Natural killer cell treated with Interleukin-12 subunit alpha and Interleukin-12 subunit beta and Interleukin-15 and Interleukin-18, amount 100 ng/mL, for 72 hours (primary cell): ENCODE results near the gene IGFL4. TPM values are rescaled to one million over a fixed set of nuclear protein-coding genes. Genes with fewer than 3 reads are reported as not detected.

Experiments used
- ATAC-seq, 2 donors: fragments of 150-1000 bp; cut with Tn5 transposase in 1 of 2; sonication (Bioruptor Pico), chemical (Tn5 transposase) in 1 of 2; 2 replicates each; pipeline ENCODE4 v1.10.0; 2021
- DNase-seq: peaks from one replicate; pipeline ENCODE4 v3.0.0; 2022; ENCODE audit warnings: low spot score
- H3K27ac Mint-ChIP-seq, 2 donors: 1 replicate in 1 of 2; 2 replicates in 1 of 2; pipeline ENCODE4 v1.8.0; 2022; ENCODE audit warnings: mixed read lengths in 2 of 2, mild to moderate bottlenecking in 1 of 2, moderate library complexity in 1 of 2
- H3K27me3 Mint-ChIP-seq, 2 donors: 1 replicate in 1 of 2; 2 replicates in 1 of 2; pipeline ENCODE4 v1.8.0; 2022; ENCODE audit warnings: mixed read lengths in 2 of 2
- H3K36me3 Mint-ChIP-seq: one replicate; pipeline ENCODE4 v1.8.0; 2022; ENCODE audit warnings: mixed read lengths
- H3K4me1 Mint-ChIP-seq, 2 donors: 1 replicate in 1 of 2; 2 replicates in 1 of 2; pipeline ENCODE4 v1.8.0; 2022; ENCODE audit warnings: low read depth in 2 of 2, mixed read lengths in 2 of 2, mild to moderate bottlenecking in 1 of 2
- H3K4me3 Mint-ChIP-seq: one replicate; pipeline ENCODE4 v1.8.0; 2022; ENCODE audit warnings: mixed read lengths
- H3K9me3 Mint-ChIP-seq: 2 replicates; pipeline ENCODE4 v1.8.0; 2022; ENCODE audit warnings: mixed read lengths
- total RNA-seq, 2 donors: library from RNA; stranded (reverse); gene quantifications; one replicate each; pipeline ENCODE4 v1.2.3, GENCODE V29; 2022

Gene IGFL4
- total RNA-seq, 2 donors from 2014 or later, result not detected

- Mint-ChIP-seq H3K27ac (no peak within 1 kb of the TSS), H3K4me3 (no peak within 1 kb of the TSS), H3K4me1 (peaks cover 10 to 13% of the 10 kb centered on the region in 2 donors), H3K27me3 (peaks cover 22 to 37% of the 10 kb centered on the region in 2 donors), H3K9me3 (no peaks in the 10 kb centered on the region), H3K36me3 (no peaks in the 10 kb centered on the region)
- DNase-seq, result no peak
- peak in 1 of 2 donors; percentile 21 for ATAC-seq
Measured at GRCh38 chr19:46022431-46023310, 18.1 kb downstream of the IGFL4 start, which contains the start of gene PGLYRP1. Gene PGLYRP1, minus strand, starts transcription at chr19:46023053. Its CDS starts 32 bp downstream, at chr19:46023021.

- Mint-ChIP-seq H3K4me1 (peaks cover 10 to 13% of the 10 kb centered on the region in 2 donors), H3K27ac (no peak overlapping the region), H3K4me3 (no peak overlapping the region), H3K36me3 (no peaks in the 10 kb centered on the region), H3K27me3 (peaks cover 22 to 36% of the 10 kb centered on the region in 2 donors), H3K9me3 (no peaks in the 10 kb centered on the region)
- DNase-seq, result no peak
- no peak for ATAC-seq
Measured at GRCh38 chr19:46022061-46022430, 18.8 kb downstream of the IGFL4 start.

- no peak for ATAC-seq
- Mint-ChIP-seq H3K4me3 (no peak overlapping the region), H3K27ac (no peak overlapping the region), H3K9me3 (no peaks in the 10 kb centered on the region), H3K4me1 (peaks cover 6 to 10% of the 10 kb centered on the region in 2 donors), H3K36me3 (no peaks in the 10 kb centered on the region), H3K27me3 (peaks cover 18 to 32% of the 10 kb centered on the region in 2 donors)
- DNase-seq, result no peak
Measured at GRCh38 chr19:46021531-46022041, 19.2 kb downstream of the IGFL4 start.

- H3K4me3 Mint-ChIP-seq, result no peak overlapping the region
- no peak overlapping the region for H3K27ac Mint-ChIP-seq
- no peaks in the 10 kb centered on the region for H3K9me3 Mint-ChIP-seq
- peaks cover 11 to 31% of the 10 kb centered on the region in 2 donors for H3K27me3 Mint-ChIP-seq
- ATAC-seq, result no peak
- H3K4me1 Mint-ChIP-seq, result peaks cover 7 to 8% of the 10 kb centered on the region in 2 donors
- DNase-seq, result no peak
- no peaks in the 10 kb centered on the region for H3K36me3 Mint-ChIP-seq
Measured at GRCh38 chr19:46020819-46021125, 20.0 kb downstream of the IGFL4 start.

DNA sequence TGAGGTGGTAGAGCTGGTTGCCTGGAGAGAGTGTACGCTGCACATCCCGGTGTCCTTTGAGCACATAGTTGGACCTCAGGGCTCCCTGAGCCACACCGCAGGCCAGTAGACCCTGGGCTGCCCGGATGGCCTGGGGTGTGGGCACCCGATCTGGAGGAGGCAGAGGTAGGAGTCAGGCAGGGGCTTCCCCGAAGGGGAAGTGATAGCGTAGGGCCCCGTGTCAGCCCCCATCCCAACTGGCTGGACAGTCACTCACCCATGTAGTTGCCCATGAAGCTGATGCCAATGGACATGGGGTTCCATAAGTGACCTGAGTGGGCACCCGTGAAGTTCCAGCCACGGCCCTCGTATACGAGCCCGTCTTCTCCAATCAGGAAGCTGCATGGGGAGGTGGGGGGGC lies 21.5 kb downstream of the IGFL4 start:
- peaks cover 18 to 20% of the 10 kb centered on the region in 2 donors for H3K27me3 Mint-ChIP-seq
- DNase-seq (no peak), ATAC-seq (no peak)
- H3K4me3 Mint-ChIP-seq, result no peak overlapping the region
- H3K36me3 Mint-ChIP-seq, result no peaks in the 10 kb centered on the region
- H3K4me1 Mint-ChIP-seq, result peaks cover 13 to 17% of the 10 kb centered on the region in 2 donors
- H3K27ac Mint-ChIP-seq, result no peak overlapping the region
- no peaks in the 10 kb centered on the region for H3K9me3 Mint-ChIP-seq

GRCh38 chr19:46018729-46019251 lies 22.0 kb downstream of the IGFL4 start:
- H3K27ac Mint-ChIP-seq, result no peak overlapping the region
- H3K4me1 Mint-ChIP-seq, result peaks cover 13 to 17% of the 10 kb centered on the region in 2 donors
- ATAC-seq (no peak), DNase-seq (no peak)
- peaks cover 15% of the 10 kb centered on the region in 2 donors for H3K27me3 Mint-ChIP-seq
- H3K9me3 Mint-ChIP-seq, result no peaks in the 10 kb centered on the region
- H3K36me3 Mint-ChIP-seq, result no peaks in the 10 kb centered on the region
- H3K4me3 Mint-ChIP-seq, result no peak overlapping the region

DNA sequence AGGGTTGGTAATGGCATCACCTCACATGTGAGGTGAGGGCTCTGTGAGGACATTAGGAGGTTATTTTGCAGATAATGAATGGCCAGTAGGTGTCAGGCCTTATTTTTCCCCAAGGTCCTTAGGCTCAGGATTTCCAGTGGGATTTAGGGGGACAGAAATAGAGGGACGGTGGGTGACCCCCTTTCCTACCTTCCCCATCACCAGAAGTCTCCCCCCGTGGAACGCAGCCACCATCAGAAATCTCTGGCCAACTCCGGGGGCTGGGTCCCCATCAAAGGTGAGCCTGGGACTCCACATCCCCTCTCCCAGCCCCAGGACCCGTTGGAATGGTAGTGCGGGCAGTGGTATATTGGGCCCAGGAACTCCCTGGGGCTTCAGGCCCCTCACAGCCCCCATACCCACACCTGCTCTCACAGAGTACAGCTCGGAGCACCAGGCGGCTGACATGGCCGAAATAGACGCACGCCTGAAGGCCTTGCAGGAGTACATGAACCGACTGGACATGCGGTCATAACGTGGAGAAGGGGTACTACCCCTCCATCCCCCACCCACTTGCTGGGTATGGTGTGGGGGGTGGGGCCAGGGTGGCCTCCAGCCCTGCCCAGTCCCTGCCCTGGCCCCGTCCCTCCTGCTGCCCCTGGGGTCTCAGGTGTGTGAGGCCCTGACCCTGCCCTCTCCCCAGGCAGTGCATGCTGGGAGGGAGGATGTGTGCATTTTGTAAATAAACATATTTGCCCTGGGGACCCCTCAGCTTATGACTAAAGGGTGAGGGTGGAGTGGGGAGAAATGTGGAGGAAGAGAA lies 22.7 kb downstream of the IGFL4 start:
- peaks cover 13 to 17% of the 10 kb centered on the region in 2 donors for H3K4me1 Mint-ChIP-seq
- DNase-seq, result no peak
- peaks cover 8 to 12% of the 10 kb centered on the region in 2 donors for H3K27me3 Mint-ChIP-seq
- no peak overlapping the region for H3K27ac Mint-ChIP-seq
- no peaks in the 10 kb centered on the region for H3K9me3 Mint-ChIP-seq
- H3K4me3 Mint-ChIP-seq, result no peak overlapping the region
- no peak for ATAC-seq
- no peaks in the 10 kb centered on the region for H3K36me3 Mint-ChIP-seq

DNA sequence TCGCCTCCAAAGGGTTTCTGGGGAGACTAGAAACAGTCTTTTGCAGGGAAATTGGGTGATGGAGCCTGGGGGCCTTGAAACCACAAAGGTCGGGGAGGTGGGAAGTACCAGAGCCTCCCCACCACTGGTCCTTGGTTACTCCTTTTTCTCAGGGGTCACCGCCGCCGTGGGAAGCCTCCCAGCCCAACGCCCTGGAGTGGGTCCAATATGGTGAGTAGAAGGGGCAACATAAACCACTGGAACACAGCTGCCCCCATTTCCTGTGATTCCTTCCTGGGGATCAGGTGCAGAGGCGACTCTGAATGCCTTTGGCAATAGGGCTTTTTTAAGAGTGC lies 23.7 kb downstream of the IGFL4 start:
- peak overlapping the region; percentile 93 for H3K4me3 Mint-ChIP-seq
- H3K4me1 Mint-ChIP-seq, result peaks cover 13 to 17% of the 10 kb centered on the region in 2 donors
- peaks cover 8 to 12% of the 10 kb centered on the region in 2 donors for H3K27me3 Mint-ChIP-seq
- H3K27ac Mint-ChIP-seq, result no peak overlapping the region
- DNase-seq (no peak), ATAC-seq (no peak)
- H3K9me3 Mint-ChIP-seq, result no peaks in the 10 kb centered on the region
- H3K36me3 Mint-ChIP-seq, result no peaks in the 10 kb centered on the region

DNA sequence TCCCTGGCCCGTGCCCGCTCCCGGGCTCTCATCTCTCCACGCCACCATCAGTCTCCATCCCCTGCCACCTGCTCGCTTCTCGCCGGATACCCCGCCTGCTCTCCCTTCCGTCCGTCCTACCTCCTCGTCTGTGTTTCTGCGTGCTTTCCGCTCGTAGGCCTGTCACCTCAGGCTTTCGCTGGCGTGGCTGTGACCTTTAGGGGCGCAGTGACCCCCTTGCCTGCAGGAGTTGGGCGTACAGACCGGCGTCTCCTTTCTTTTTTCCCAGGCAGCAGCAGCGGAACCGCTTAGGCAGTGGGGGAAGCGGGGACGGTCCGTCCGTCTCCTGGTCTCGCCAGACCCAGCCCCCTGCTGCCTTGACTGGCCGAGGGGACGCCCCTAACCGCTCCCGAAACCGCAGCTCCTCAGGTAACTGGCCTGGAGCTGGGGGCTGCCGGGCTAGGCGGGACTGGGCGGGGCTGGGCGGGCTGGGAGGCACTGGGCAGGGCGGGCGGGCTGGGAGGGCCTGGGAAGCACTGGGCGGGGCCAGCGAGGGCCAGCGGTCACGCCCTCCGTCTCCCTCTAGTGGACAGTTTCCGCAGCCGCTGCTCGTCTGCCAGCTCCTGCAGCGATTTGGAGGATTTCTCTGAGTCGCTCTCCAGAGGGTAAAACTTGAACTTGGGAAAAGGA lies 24.2 kb downstream of the IGFL4 start:
- peak overlapping the region; percentile 93 for H3K4me3 Mint-ChIP-seq
- H3K27ac Mint-ChIP-seq, result no peak overlapping the region

DNA sequence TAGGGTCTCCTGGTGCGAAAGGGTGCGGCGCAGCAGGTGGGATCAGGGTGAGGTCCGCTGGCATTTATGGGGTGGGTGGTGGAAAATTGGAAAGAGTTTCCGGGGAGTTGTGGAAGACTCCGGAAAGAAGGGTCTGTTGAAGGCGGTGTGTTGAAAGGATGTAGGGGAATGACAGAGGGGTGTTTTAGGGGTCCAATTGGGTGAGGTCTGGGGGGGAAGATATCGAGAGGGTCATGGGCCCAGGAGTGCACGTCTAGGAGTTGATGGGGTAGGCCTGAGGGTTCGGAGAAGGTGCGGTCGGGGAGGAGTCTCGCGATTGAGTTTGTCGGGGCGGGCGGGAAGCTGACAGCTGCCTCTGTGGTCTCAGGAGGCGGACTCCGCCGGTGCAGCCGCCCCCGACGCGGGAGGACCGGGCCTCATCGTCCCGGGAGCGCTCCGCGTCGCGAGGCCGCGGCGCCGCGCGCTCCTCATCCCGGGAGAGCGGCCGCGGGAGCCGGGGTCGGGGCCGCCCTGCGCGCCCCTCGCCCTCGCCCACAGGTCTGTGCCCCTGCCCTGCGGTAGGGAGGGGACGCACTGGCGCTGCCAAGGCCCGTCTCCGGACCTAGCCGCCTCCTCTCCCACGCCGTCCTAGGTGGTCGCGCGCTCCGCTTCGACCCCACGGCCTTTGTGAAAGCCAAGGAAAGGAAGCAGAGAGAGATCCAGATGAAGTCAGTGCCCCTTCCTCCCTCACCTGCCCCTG lies 24.9 kb downstream of the IGFL4 start:
- Mint-ChIP-seq H3K36me3 (no peaks in the 10 kb centered on the region), H3K4me3 (peak overlapping the region; percentile 93), H3K27ac (no peak overlapping the region), H3K27me3 (peaks cover 8 to 9% of the 10 kb centered on the region in 2 donors), H3K9me3 (no peaks in the 10 kb centered on the region), H3K4me1 (peaks cover 13 to 15% of the 10 kb centered on the region in 2 donors)
- DNase-seq (no peak), ATAC-seq (peak; percentile 34 to 37)

More for the DNA sequence above, 24.2 kb downstream of the IGFL4 start:
- Mint-ChIP-seq H3K36me3 (no peaks in the 10 kb centered on the region), H3K4me1 (peaks cover 13 to 15% of the 10 kb centered on the region in 2 donors), H3K27me3 (peaks cover 8 to 9% of the 10 kb centered on the region in 2 donors), H3K9me3 (no peaks in the 10 kb centered on the region)
- ATAC-seq, result peak; percentile 84 to 85
- DNase-seq, result peak; percentile 86

DNA sequence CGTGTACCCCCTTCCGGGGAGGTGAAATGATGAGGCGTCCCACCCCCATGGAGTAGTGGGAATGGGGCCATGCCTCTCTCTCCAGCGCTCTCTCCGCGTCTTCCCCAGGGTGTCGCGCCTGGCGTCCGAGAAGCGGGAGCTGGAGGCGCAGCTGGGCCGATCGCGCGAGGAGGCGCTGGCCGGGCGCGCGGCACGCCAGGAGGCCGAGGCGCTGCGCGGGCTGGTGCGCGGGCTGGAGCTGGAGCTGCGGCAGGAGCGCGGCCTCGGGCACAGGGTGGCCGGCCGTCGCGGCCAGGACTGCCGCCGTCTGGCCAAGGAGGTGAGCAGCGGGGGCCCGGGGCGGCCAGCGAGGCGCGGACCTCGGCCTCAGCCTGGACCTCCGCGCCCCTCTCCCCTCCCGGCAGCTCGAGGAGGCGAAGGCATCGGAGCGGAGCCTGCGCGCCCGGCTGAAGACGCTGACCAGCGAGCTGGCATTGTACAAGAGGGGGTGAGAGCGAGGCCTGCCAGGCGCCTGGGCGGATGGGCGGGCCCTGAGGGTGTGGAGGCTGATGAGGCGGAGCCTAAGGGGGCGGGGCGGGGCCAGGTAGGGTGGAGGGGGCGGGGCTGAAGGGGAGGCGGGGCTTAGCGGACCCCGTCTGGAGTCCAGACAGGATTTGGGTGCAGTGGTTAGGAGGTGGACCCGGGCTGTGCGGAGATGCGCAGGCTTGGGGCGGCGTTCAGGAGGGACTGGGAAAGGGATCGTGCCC lies 25.7 kb downstream of the IGFL4 start:
- peak; percentile 67 to 90 for ATAC-seq
- peak; percentile 81 for DNase-seq
- no peaks in the 10 kb centered on the region for H3K36me3 Mint-ChIP-seq
- H3K27ac Mint-ChIP-seq, result no peak overlapping the region
- H3K4me3 Mint-ChIP-seq, result peak overlapping the region; percentile 79
- H3K27me3 Mint-ChIP-seq, result peaks cover 8 to 9% of the 10 kb centered on the region in 2 donors
- H3K4me1 Mint-ChIP-seq, result peaks cover 14 to 15% of the 10 kb centered on the region in 2 donors
- no peaks in the 10 kb centered on the region for H3K9me3 Mint-ChIP-seq

DNA sequence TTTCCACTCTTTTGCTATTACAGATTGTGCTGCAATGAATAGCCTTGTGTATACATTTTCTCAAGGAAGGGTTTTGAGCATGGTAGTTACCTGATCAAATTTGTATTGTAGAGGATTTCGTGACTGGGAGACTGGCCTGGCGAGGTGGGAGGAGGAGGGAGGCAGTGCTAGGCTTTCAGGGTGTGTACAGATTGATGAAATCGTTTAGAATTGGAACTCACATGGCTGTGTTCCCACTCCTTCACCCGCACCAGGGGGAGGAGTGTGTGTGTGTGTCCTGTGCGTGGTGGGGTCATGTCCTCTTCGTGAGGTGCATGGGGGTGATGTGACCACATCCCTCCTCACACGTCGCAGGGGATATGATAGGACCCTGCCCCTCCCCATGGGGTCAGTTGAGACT lies 26.3 kb downstream of the IGFL4 start:
- DNase-seq (no peak), ATAC-seq (no peak)
- Mint-ChIP-seq H3K36me3 (no peaks in the 10 kb centered on the region), H3K4me1 (peaks cover 18 to 19% of the 10 kb centered on the region in 2 donors), H3K27ac (no peak overlapping the region), H3K27me3 (peaks cover 8 to 9% of the 10 kb centered on the region in 2 donors), H3K9me3 (no peaks in the 10 kb centered on the region), H3K4me3 (peak overlapping the region; percentile 63)
